RWPE1 (cell line): ENCODE data around the gene NEU4.

Source experiments
- CTCF ChIA-PET: fragments of 350-600 bp; sonication (Branson Sonifier 250); formaldehyde crosslinking; extraction: SDS; loops from one replicate; lab custom pipeline; 2021; lab: Yijun Ruan, JAX
- POLR2A ChIA-PET: fragments of 400-600 bp; formaldehyde crosslinking; extraction: SDS; loops from one replicate; lab custom pipeline; 2020; ENCODE audit warnings: antibody characterized with exemption; ENCODE audit not compliant: low non-redundant PET; lab: Yijun Ruan, JAX
- DNase-seq: peaks from one replicate; pipeline ENCODE4 v3.0.0; 2012; ENCODE audit warnings: low spot score
- H3K27ac ChIP-seq: fragments of 450-650 bp; 2 replicates; pipeline ENCODE4 v1.5.1; 2017
- CTCF ChIP-seq: fragments of 450-650 bp; conservative IDR thresholded peaks from 2 replicates; pipeline ENCODE4 v1.5.1; 2017; ENCODE audit warnings: low read depth, mild to moderate bottlenecking

Gene NEU4

DNA sequence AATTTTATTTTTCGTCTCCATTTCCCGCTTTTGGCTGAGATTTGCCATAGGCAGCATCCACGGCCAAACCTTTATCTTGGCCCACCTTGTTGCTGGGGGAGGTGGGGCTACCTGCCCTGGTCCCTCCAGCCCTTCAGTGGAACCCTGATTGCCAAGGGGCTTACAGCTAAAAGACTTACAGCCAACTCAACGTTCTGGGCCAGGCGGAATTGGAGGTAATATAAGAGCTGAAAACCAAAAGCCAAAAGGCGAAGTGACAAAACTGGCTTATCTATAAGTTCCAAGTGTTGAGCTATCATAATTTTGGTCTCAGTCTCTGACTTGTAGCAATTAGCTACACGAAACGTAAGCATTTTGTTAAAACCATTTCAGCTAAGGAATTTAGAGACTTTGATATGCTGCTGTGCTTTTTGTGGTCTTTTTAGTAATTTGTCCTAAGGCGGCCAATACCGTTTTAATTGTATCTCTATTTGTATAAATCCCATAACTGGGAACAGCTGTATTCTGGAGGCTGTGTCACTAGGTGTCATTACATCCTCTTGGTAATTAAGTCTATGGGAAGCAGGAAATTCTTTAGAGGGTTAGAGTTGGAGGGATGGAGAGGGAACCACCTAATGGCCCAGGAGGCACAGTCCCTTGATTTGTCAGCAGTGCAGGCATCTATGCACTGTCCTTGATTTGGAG is 25.7 kb downstream of the NEU4 start:
- ChIA-PET POLR2A (no interaction called here), CTCF (interaction anchor here (0.6 to 0.7 kb wide), 2 partner anchors 44 to 134 kb away, joined by 4 read pairs; no protein-coding TSS in a partner anchor)
- DNase-seq: no peak
- H3K27ac ChIP-seq: no peak overlapping the region
- TF ChIP-seq CTCF: no peak

- no peak for TF ChIP-seq CTCF
- DNase-seq: no peak
- POLR2A ChIA-PET: no interaction called here
- CTCF ChIA-PET: interaction anchor here (0.6 kb wide), 1 partner anchor 31 kb away, joined by 5 read pairs; no protein-coding TSS in a partner anchor
- no peak overlapping the region for H3K27ac ChIP-seq
Measured at GRCh38 chr2:241835611-241836010, 26.6 kb downstream of the NEU4 start.

DNA sequence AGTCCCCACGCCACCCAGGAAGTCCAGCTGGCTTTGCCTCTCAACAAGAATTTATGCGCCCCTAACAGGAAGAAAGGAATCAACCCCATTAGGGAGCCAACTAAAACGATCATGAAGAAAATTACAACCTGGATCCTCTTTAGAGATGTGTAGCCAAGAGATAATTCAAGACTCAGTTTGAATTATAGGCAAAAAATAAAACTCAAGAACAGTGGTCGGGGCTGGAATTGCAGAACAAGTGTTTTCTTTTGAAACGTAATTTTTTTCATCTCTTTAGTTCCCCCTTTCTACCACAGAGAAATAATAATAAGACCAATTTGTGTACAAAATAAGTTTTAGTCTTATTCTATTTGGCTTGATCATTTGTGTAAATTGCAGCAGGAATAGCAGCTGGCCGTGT is 27.3 kb downstream of the NEU4 start:
- no peak overlapping the region for H3K27ac ChIP-seq
- ChIA-PET POLR2A (no interaction called here), CTCF (interaction anchor here (0.7 kb wide), 1 partner anchor 76 kb away, joined by 3 read pairs; no protein-coding TSS in a partner anchor)
- DNase-seq: no peak
- no peak for TF ChIP-seq CTCF

- POLR2A ChIA-PET: no interaction called here
- DNase-seq: no peak
- CTCF ChIA-PET: no interaction called here
- no peak for TF ChIP-seq CTCF
- no peak overlapping the region for H3K27ac ChIP-seq
Measured at GRCh38 chr2:241837197-241837965, 28.4 kb downstream of the NEU4 start.

GRCh38 chr2:241841181-241842066 is 32.4 kb downstream of the NEU4 start:
- POLR2A ChIA-PET: no interaction called here
- no peak overlapping the region for H3K27ac ChIP-seq
- TF ChIP-seq CTCF: no peak
- CTCF ChIA-PET: no interaction called here
- no peak for DNase-seq

- TF ChIP-seq CTCF: no peak
- H3K27ac ChIP-seq: no peak overlapping the region
- POLR2A ChIA-PET: no interaction called here
- CTCF ChIA-PET: no interaction called here
- no peak for DNase-seq
Measured at GRCh38 chr2:241842067-241842415, 33.0 kb downstream of the NEU4 start.
